Measurements from ENCODE around the gene LCN15.

The LCN15 gene

DNA sequence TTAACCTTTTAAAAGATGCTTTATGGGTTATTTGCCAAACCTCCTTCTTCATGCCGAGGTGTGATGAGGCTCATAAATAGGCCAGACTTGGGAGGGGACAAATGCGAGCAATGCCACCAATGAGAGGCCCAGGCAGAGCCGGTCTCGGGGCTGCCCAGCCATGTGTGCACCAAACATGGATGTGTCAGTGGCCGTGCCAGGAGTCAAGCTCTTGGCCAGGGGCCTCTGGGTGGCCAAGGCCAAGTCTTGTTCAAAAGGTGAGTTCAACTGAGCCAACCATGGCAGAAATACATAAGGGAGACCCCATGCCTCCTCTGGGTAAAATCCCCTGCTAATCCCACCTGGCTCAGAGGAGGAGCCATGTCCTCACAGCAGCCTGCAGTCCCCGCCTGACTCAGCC, 10.9 kb upstream of the LCN15 start:
- Histone ChIP-seq H3K4me3 (ENCODE audit: insufficient read depth, low read length, poor library complexity, severe bottlenecking) (no peak overlapping the region), H3K27ac (ENCODE audit: low read depth, low read length) (no peak overlapping the region), H3F3A (ENCODE audit: insufficient read depth) (no peaks in the 10 kb centered on the region), H3K36me3 (ENCODE audit: low read length) (no peaks in the 10 kb centered on the region), H3K9ac (ENCODE audit: low read length) (no peak overlapping the region), H2AFZ (ENCODE audit: low read depth, low read length, severe bottlenecking) (no peak overlapping the region), H3K9me3 (ENCODE audit: insufficient read depth, low read length) (peaks cover 5% of the 10 kb centered on the region; the same call in 1 of the 2 replicates), H4K20me1 (ENCODE audit: low read depth, low read length) (no peaks in the 10 kb centered on the region), H3K27me3 (ENCODE audit: low read length) (no peaks in the 10 kb centered on the region), H3K9me2 (replicated peaks; ENCODE audit: insufficient read depth, low read length) (no peaks in the 10 kb centered on the region), H3K4me2 (ENCODE audit: low read depth, low read length, poor library complexity, severe bottlenecking) (no peak overlapping the region), H3K79me2 (ENCODE audit: insufficient read depth, low read length) (no peaks in the 10 kb centered on the region)
- TF ChIP-seq, protein P1, sequence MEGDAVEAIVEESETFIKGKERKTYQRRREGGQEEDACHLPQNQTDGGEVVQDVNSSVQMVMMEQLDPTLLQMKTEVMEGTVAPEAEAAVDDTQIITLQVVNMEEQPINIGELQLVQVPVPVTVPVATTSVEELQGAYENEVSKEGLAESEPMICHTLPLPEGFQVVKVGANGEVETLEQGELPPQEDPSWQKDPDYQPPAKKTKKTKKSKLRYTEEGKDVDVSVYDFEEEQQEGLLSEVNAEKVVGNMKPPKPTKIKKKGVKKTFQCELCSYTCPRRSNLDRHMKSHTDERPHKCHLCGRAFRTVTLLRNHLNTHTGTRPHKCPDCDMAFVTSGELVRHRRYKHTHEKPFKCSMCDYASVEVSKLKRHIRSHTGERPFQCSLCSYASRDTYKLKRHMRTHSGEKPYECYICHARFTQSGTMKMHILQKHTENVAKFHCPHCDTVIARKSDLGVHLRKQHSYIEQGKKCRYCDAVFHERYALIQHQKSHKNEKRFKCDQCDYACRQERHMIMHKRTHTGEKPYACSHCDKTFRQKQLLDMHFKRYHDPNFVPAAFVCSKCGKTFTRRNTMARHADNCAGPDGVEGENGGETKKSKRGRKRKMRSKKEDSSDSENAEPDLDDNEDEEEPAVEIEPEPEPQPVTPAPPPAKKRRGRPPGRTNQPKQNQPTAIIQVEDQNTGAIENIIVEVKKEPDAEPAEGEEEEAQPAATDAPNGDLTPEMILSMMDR (IDR thresholded peaks at IDR 0.05; ENCODE audit: insufficient read depth, low read length, poor library complexity, severe bottlenecking): no peak
- TF ChIP-seq EZH2phosphoT487 (conservative IDR thresholded peaks at IDR 0.05; ENCODE audit: low read length): no peak

DNA sequence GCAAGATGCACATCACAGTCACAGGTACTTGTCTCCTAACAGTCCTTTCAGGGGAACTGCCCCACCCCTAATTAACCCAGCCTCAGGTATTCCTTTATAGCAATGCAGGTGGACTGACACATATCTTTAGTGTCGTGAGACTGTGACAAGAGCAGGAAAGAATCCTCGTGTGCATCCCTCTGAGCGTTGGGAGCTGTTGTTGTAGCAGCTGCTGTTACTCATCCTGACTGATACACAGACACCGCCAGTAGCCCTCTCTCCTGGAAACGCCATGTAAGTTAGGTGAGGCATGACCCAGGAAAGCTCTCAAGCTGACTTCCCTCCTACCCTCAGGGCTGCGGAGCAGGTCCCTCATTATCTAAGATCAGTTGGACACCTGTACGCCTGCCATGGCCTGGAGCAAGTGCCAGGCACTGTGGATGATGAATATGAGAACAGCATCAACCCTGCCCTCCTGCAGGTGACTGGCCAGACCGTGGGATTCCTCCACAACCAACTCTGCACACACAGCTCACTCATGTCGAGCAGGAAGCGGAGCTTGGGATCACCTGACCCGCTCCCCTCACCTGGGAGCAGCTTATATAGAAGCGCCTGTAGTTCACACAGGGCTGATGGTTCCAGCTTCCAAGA, 10.2 kb upstream of the LCN15 start:
- Histone ChIP-seq H3F3A (ENCODE audit: insufficient read depth) (no peaks in the 10 kb centered on the region), H3K36me3 (ENCODE audit: low read length) (no peaks in the 10 kb centered on the region), H3K9me2 (replicated peaks; ENCODE audit: insufficient read depth, low read length) (no peaks in the 10 kb centered on the region), H3K9me3 (ENCODE audit: insufficient read depth, low read length) (peaks cover 5% of the 10 kb centered on the region; the same call in 1 of the 2 replicates), H4K20me1 (ENCODE audit: low read depth, low read length) (no peaks in the 10 kb centered on the region), H3K79me2 (ENCODE audit: insufficient read depth, low read length) (no peaks in the 10 kb centered on the region), H3K9ac (ENCODE audit: low read length) (no peak overlapping the region), H3K4me2 (ENCODE audit: low read depth, low read length, poor library complexity, severe bottlenecking) (no peak overlapping the region), H3K4me3 (ENCODE audit: insufficient read depth, low read length, poor library complexity, severe bottlenecking) (no peak overlapping the region), H3K27me3 (ENCODE audit: low read length) (no peaks in the 10 kb centered on the region), H2AFZ (ENCODE audit: low read depth, low read length, severe bottlenecking) (no peak overlapping the region), H3K27ac (ENCODE audit: low read depth, low read length) (no peak overlapping the region)
- TF ChIP-seq, protein P1 (IDR thresholded peaks at IDR 0.05; ENCODE audit: insufficient read depth, low read length, poor library complexity, severe bottlenecking): no peak
- no peak for TF ChIP-seq EZH2phosphoT487 (conservative IDR thresholded peaks at IDR 0.05; ENCODE audit: low read length)

DNA sequence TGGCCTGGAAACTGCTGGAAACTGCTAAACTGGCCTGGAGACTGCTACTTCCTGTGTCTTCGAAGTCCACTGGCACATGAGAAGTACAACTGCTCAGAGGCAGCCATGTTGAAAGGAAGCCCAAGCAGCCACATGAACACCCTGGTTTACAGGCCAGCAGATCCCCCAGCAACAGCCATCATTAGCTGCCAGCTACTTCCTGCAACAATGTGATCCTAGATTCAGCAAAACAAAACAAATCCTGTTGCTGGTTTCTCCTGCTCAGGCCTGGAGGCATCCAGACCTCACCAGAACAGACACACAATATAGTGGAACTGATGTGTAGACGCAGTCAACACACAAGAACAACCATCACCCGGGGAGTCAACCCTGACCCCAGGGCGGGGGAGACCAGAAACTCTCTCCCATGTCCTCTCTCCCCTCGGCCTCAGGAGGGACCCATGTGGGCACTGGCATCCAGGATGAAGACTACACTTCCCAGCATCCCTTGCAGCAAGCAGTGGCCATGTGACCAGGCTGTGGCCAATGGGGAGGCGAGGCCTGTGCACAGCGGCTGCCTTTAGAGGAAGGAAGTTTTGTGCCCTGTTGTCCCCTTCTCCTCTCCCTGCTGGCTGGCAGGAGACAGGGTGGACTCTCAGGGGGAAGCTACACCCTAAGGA, 9.2 kb upstream of the LCN15 start:
- Histone ChIP-seq H3K27ac (ENCODE audit: low read depth, low read length) (no peak overlapping the region), H2AFZ (ENCODE audit: low read depth, low read length, severe bottlenecking) (peak overlapping the region; percentile 13), H3F3A (ENCODE audit: insufficient read depth) (no peaks in the 10 kb centered on the region), H3K9ac (ENCODE audit: low read length) (no peak overlapping the region), H3K27me3 (ENCODE audit: low read length) (no peaks in the 10 kb centered on the region), H4K20me1 (ENCODE audit: low read depth, low read length) (no peaks in the 10 kb centered on the region), H3K4me2 (ENCODE audit: low read depth, low read length, poor library complexity, severe bottlenecking) (no peak overlapping the region), H3K9me2 (replicated peaks; ENCODE audit: insufficient read depth, low read length) (no peaks in the 10 kb centered on the region), H3K9me3 (ENCODE audit: insufficient read depth, low read length) (peaks cover 5% of the 10 kb centered on the region; the same call in 1 of the 2 replicates), H3K79me2 (ENCODE audit: insufficient read depth, low read length) (no peaks in the 10 kb centered on the region), H3K36me3 (ENCODE audit: low read length) (no peaks in the 10 kb centered on the region), H3K4me3 (ENCODE audit: insufficient read depth, low read length, poor library complexity, severe bottlenecking) (no peak overlapping the region)
- no peak for TF ChIP-seq EZH2phosphoT487 (conservative IDR thresholded peaks at IDR 0.05; ENCODE audit: low read length)
- TF ChIP-seq, protein P1 (IDR thresholded peaks at IDR 0.05; ENCODE audit: insufficient read depth, low read length, poor library complexity, severe bottlenecking): no peak
